ENCODE data around the gene ADAP1. TPM values are rescaled to one million over a fixed set of nuclear protein-coding genes. Genes with fewer than 3 reads are reported as not detected.

ADAP1 gene
- total RNA-seq, 1 experiment from 2014 or later, result 173 TPM

DNA sequence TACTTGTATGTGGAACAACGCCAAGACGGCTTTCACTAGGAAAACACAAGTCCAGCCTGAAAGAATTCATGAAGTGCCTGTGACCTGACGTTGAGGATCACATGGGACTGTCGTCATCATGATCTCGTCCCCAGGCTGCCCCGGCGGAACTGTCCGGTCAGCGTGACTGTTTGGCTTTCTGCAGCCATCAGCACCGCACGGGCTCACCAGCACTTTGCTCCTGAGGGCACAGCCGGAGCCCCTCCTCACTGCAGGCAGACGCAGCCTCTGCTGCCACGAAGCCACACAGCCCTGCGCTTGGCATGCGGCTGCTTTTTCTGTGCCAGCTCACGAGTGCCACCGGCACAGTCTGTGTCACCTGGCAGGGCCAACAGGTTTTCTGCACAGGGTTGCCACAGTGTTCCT lies 87.5 kb downstream of the ADAP1 start:
- H3K4me3 Mint-ChIP-seq (ENCODE audit: low read depth, unreplicated experiment), result no peak overlapping the region
- peaks cover 69% of the 10 kb centered on the region for H3K36me3 Mint-ChIP-seq (ENCODE audit: insufficient read depth, unreplicated experiment)
- BruUV-seq (replicated peaks), result no TSS peak
- H3K4me1 Mint-ChIP-seq (ENCODE audit: low read depth, unreplicated experiment), result no peaks in the 10 kb centered on the region
- no peaks in the 10 kb centered on the region for H3K9me3 Mint-ChIP-seq (ENCODE audit: low read depth, unreplicated experiment)
- no peak overlapping the region for H3K27ac Mint-ChIP-seq (ENCODE audit: unreplicated experiment)
- TF ChIP-seq, protein P1, sequence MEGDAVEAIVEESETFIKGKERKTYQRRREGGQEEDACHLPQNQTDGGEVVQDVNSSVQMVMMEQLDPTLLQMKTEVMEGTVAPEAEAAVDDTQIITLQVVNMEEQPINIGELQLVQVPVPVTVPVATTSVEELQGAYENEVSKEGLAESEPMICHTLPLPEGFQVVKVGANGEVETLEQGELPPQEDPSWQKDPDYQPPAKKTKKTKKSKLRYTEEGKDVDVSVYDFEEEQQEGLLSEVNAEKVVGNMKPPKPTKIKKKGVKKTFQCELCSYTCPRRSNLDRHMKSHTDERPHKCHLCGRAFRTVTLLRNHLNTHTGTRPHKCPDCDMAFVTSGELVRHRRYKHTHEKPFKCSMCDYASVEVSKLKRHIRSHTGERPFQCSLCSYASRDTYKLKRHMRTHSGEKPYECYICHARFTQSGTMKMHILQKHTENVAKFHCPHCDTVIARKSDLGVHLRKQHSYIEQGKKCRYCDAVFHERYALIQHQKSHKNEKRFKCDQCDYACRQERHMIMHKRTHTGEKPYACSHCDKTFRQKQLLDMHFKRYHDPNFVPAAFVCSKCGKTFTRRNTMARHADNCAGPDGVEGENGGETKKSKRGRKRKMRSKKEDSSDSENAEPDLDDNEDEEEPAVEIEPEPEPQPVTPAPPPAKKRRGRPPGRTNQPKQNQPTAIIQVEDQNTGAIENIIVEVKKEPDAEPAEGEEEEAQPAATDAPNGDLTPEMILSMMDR (IDR thresholded peaks at IDR 0.05; ENCODE audit: unreplicated experiment), result no peak
- CTCF ChIA-PET, result interaction anchor here (1.3 kb wide), 1 partner anchor 54 kb away, joined by 3 read pairs; no protein-coding TSS in a partner anchor
- no peaks in the 10 kb centered on the region for H3K27me3 Mint-ChIP-seq (ENCODE audit: unreplicated experiment)
- intact Hi-C loops (cut with micrococcal nuclease; ENCODE audit: unreplicated experiment), result no loop called here
- no peak for DNase-seq

DNA sequence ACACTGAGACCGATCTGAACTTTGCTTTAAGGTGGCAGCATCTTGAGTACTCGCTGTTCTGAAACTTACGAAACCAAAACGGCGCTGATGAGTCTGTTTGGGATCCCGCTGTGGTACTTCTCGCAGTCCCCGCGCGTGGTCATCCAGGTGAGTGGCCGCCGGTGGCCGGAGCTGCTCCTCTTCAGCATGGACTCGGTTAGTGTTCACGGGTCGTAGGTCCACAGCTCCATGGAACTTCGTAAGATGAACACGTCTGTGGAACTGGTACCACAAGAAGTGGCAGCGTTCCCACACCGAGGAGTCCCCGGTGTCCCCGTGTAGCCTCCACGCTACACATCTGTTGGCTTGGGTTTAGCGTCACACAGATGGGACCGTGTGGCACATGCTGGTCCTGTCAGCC lies 88.6 kb downstream of the ADAP1 start:
- Mint-ChIP-seq H3K27me3 (ENCODE audit: unreplicated experiment) (no peaks in the 10 kb centered on the region), H3K36me3 (ENCODE audit: insufficient read depth, unreplicated experiment) (peaks cover 73% of the 10 kb centered on the region), H3K4me1 (ENCODE audit: low read depth, unreplicated experiment) (peaks cover 7% of the 10 kb centered on the region), H3K9me3 (ENCODE audit: low read depth, unreplicated experiment) (no peaks in the 10 kb centered on the region), H3K27ac (ENCODE audit: unreplicated experiment) (no peak overlapping the region), H3K4me3 (ENCODE audit: low read depth, unreplicated experiment) (no peak overlapping the region)
- BruUV-seq (replicated peaks), result no TSS peak
- DNase-seq, result no peak
- TF ChIP-seq, protein P1 (IDR thresholded peaks at IDR 0.05; ENCODE audit: unreplicated experiment), result no peak
- CTCF ChIA-PET, result no interaction called here
- intact Hi-C loops (cut with micrococcal nuclease; ENCODE audit: unreplicated experiment), result no loop called here

DNA sequence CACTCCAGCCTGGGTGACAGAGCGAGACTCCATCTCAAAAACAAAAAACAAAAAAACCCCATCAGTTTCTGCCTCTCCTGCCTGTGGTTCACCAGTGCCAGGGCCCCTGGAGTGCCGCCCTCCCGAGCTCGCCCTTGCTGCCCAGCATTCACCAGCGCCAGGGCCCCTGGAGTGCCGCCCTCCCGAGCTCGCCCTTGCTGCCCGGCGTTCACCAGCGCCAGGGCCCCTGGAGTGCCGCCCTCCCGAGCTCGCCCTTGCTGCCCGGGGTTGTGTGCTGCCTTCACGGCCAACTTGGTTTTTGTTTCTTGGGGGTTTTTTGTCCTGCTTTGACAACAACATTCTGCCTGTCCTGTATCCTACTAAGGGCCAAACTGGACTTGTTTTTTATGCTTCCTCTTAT lies 91.4 kb downstream of the ADAP1 start:
- no peak for DNase-seq
- TF ChIP-seq, protein P1 (IDR thresholded peaks at IDR 0.05; ENCODE audit: unreplicated experiment), result no peak
- peaks cover 73% of the 10 kb centered on the region for H3K36me3 Mint-ChIP-seq (ENCODE audit: insufficient read depth, unreplicated experiment)
- H3K27ac Mint-ChIP-seq (ENCODE audit: unreplicated experiment), result no peak overlapping the region
- no peak overlapping the region for H3K4me3 Mint-ChIP-seq (ENCODE audit: low read depth, unreplicated experiment)
- intact Hi-C loops (cut with micrococcal nuclease; ENCODE audit: unreplicated experiment), result no loop called here
- H3K4me1 Mint-ChIP-seq (ENCODE audit: low read depth, unreplicated experiment), result peaks cover 8% of the 10 kb centered on the region
- no TSS peak for BruUV-seq (replicated peaks)
- H3K9me3 Mint-ChIP-seq (ENCODE audit: low read depth, unreplicated experiment), result no peaks in the 10 kb centered on the region
- CTCF ChIA-PET, result interaction anchor here (1.0 kb wide), 1 partner anchor 10 kb away, joined by 3 read pairs; no protein-coding TSS in a partner anchor
- no peaks in the 10 kb centered on the region for H3K27me3 Mint-ChIP-seq (ENCODE audit: unreplicated experiment)

DNA sequence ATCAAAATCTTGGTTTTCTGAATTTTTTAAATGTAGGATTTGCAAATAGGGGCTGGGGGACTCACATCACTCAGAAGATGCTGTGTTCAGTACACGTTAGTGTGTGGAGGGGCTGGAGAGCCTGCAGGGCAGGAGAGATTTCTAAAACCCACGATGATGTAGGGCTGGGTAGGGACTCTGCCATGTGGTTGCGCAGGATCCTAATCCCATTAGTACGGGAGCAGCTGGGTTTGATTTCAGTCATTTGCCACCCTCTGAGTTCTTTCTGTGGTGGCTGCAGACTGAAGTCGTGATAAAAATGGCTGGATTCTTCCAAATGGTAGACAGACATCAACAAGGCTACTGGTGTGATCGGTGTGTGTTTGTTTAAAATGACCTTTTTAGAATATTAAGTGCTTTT lies 92.3 kb downstream of the ADAP1 start:
- Mint-ChIP-seq H3K4me1 (ENCODE audit: low read depth, unreplicated experiment) (peaks cover 8% of the 10 kb centered on the region), H3K9me3 (ENCODE audit: low read depth, unreplicated experiment) (no peaks in the 10 kb centered on the region), H3K36me3 (ENCODE audit: insufficient read depth, unreplicated experiment) (peaks cover 68% of the 10 kb centered on the region), H3K27ac (ENCODE audit: unreplicated experiment) (no peak overlapping the region), H3K4me3 (ENCODE audit: low read depth, unreplicated experiment) (no peak overlapping the region), H3K27me3 (ENCODE audit: unreplicated experiment) (no peaks in the 10 kb centered on the region)
- CTCF ChIA-PET, result interaction anchor here (0.6 kb wide), 1 partner anchor 56 kb away, joined by 4 read pairs; no protein-coding TSS in a partner anchor
- no peak for DNase-seq
- TF ChIP-seq, protein P1 (IDR thresholded peaks at IDR 0.05; ENCODE audit: unreplicated experiment), result no peak
- BruUV-seq (replicated peaks), result no TSS peak
- intact Hi-C loops (cut with micrococcal nuclease; ENCODE audit: unreplicated experiment), result no loop called here

Data from Calu3 (cell line).